BE2C (cell line): ENCODE data around the gene CD247.

Experiments
- DNase-seq: peaks from one replicate; pipeline ENCODE4 v3.0.0-alpha.2; 2020
- H3K27me3 ChIP-seq: fragments of 250-450 bp; sonication (Bioruptor Pico); 2 replicates; pipeline ENCODE4 v1.5.1; 2020; ENCODE audit warnings: mild to moderate bottlenecking
- H3K36me3 ChIP-seq: fragments of 250-450 bp; sonication (Bioruptor Pico); 2 replicates; pipeline ENCODE4 v1.5.1; 2020; ENCODE audit warnings: mild to moderate bottlenecking
- H3K4me1 ChIP-seq: fragments of 250-450 bp; sonication (Bioruptor Pico); 2 replicates; pipeline ENCODE4 v1.5.1; 2020
- H3K4me3 ChIP-seq: 2 replicates; pipeline ENCODE4 v1.5.1; 2011; ENCODE audit warnings: low read depth, low read length
- H3K9me3 ChIP-seq: fragments of 250-450 bp; sonication (Bioruptor Pico); 2 replicates; pipeline ENCODE4 v1.5.1; 2020
- CTCF ChIP-seq: IDR thresholded peaks from 2 replicates; pipeline ENCODE4 v1.5.1; 2012; ENCODE audit warnings: mild to moderate bottlenecking, low read depth, low read length

The CD247 gene

GRCh38 chr1:167432780-167433179 is 85.5 kb downstream of the CD247 start:
- Histone ChIP-seq H3K9me3 (no peaks in the 10 kb centered on the region), H3K4me3 (no peak overlapping the region), H3K4me1 (no peaks in the 10 kb centered on the region), H3K27me3 (no peaks in the 10 kb centered on the region), H3K36me3 (no peaks in the 10 kb centered on the region)
- TF ChIP-seq CTCF, result no peak
- DNase-seq, result no peak

GRCh38 chr1:167431909-167432650 is 86.2 kb downstream of the CD247 start:
- no peak for DNase-seq
- no peaks in the 10 kb centered on the region for H3K4me1 ChIP-seq
- TF ChIP-seq CTCF, result no peak
- no peaks in the 10 kb centered on the region for H3K9me3 ChIP-seq
- H3K4me3 ChIP-seq, result no peak overlapping the region
- no peaks in the 10 kb centered on the region for H3K36me3 ChIP-seq
- H3K27me3 ChIP-seq, result no peaks in the 10 kb centered on the region

GRCh38 chr1:167431261-167431908 is 86.9 kb downstream of the CD247 start:
- Histone ChIP-seq H3K27me3 (no peaks in the 10 kb centered on the region), H3K9me3 (no peaks in the 10 kb centered on the region), H3K36me3 (no peaks in the 10 kb centered on the region), H3K4me1 (no peaks in the 10 kb centered on the region), H3K4me3 (no peak overlapping the region)
- no peak for TF ChIP-seq CTCF
- no peak for DNase-seq

- no peak for TF ChIP-seq CTCF
- Histone ChIP-seq H3K36me3 (no peaks in the 10 kb centered on the region), H3K4me1 (no peaks in the 10 kb centered on the region), H3K9me3 (no peaks in the 10 kb centered on the region), H3K27me3 (no peaks in the 10 kb centered on the region), H3K4me3 (no peak overlapping the region)
- DNase-seq, result no peak
These were observed 87.5 kb downstream of the CD247 start for GRCh38 chr1:167430849-167431242.

GRCh38 chr1:167430134-167430848 is 88.0 kb downstream of the CD247 start:
- no peaks in the 10 kb centered on the region for H3K4me1 ChIP-seq
- TF ChIP-seq CTCF, result no peak
- no peaks in the 10 kb centered on the region for H3K9me3 ChIP-seq
- no peaks in the 10 kb centered on the region for H3K36me3 ChIP-seq
- no peaks in the 10 kb centered on the region for H3K27me3 ChIP-seq
- no peak for DNase-seq
- H3K4me3 ChIP-seq, result no peak overlapping the region

GRCh38 chr1:167429612-167430011 is 88.7 kb downstream of the CD247 start:
- no peaks in the 10 kb centered on the region for H3K36me3 ChIP-seq
- no peak overlapping the region for H3K4me3 ChIP-seq
- H3K9me3 ChIP-seq, result no peaks in the 10 kb centered on the region
- no peaks in the 10 kb centered on the region for H3K4me1 ChIP-seq
- TF ChIP-seq CTCF, result no peak
- DNase-seq, result no peak
- H3K27me3 ChIP-seq, result no peaks in the 10 kb centered on the region
